Brain microvascular endothelial cell (primary cell): ENCODE results near the gene SORBS1.

ENCODE experiments used
- DNase-seq: peaks from one replicate; pipeline ENCODE4 v3.0.0-alpha.2; 2020
- H3K27ac ChIP-seq: fragments of 250-450 bp; sonication (Bioruptor Pico); 2 replicates; pipeline ENCODE4 v1.5.1; 2020; ENCODE audit warnings: mild to moderate bottlenecking, moderate library complexity
- H3K27me3 ChIP-seq: fragments of 250-450 bp; sonication (Bioruptor Pico); replicated peaks from 2 replicates; pipeline ENCODE4 v1.5.1; 2020; ENCODE audit warnings: mild to moderate bottlenecking
- H3K36me3 ChIP-seq: fragments of 250-450 bp; sonication (Bioruptor Pico); replicated peaks from 2 replicates; pipeline ENCODE4 v1.5.1; 2020; ENCODE audit warnings: mild to moderate bottlenecking
- H3K4me3 ChIP-seq: 2 replicates; pipeline ENCODE4 v1.5.1; 2011; ENCODE audit warnings: low read depth, mild to moderate bottlenecking, control low read depth, low read length, moderate library complexity
- CTCF ChIP-seq: IDR thresholded peaks from 2 replicates; pipeline ENCODE4 v1.5.1; 2011; ENCODE audit warnings: low read depth, mild to moderate bottlenecking, moderate library complexity, low read length, control low read depth, inconsistent platforms; ENCODE audit errors: missing control alignments
- in situ Hi-C: cut with HindIII; loops from 2 replicates; pipeline ENCODE4 v1.10.0; 2017; ENCODE audit warnings: low sequenced_read_pairs, low pct_ligation_motif_present

SORBS1 gene

GRCh38 chr10:95286707-95287106 lies 274.5 kb downstream of the SORBS1 start:
- Histone ChIP-seq H3K36me3 (no peaks in the 10 kb centered on the region), H3K27ac (no peak overlapping the region), H3K4me3 (no peak overlapping the region), H3K27me3 (no peaks in the 10 kb centered on the region)
- no peak for TF ChIP-seq CTCF
- in situ Hi-C loops, result no loop called here
- no peak for DNase-seq

- Histone ChIP-seq H3K36me3 (no peaks in the 10 kb centered on the region), H3K4me3 (no peak overlapping the region), H3K27ac (no peak overlapping the region), H3K27me3 (no peaks in the 10 kb centered on the region)
- TF ChIP-seq CTCF, result no peak
- in situ Hi-C loops, result no loop called here
- no peak for DNase-seq
These were observed 275.6 kb downstream of the SORBS1 start for GRCh38 chr10:95285556-95285955.

- H3K4me3 ChIP-seq, result no peak overlapping the region
These were observed 276.4 kb downstream of the SORBS1 start for GRCh38 chr10:95284807-95285206.

GRCh38 chr10:95282107-95282506 lies 279.1 kb downstream of the SORBS1 start:
- in situ Hi-C loops, result no loop called here
- no peaks in the 10 kb centered on the region for H3K27me3 ChIP-seq
- no peak overlapping the region for H3K4me3 ChIP-seq
- no peak for TF ChIP-seq CTCF
- H3K36me3 ChIP-seq, result no peaks in the 10 kb centered on the region
- DNase-seq, result no peak
- no peak overlapping the region for H3K27ac ChIP-seq

More at GRCh38 chr10:95284807-95285206, 276.4 kb downstream of the SORBS1 start:
- Histone ChIP-seq H3K36me3 (no peaks in the 10 kb centered on the region), H3K27me3 (no peaks in the 10 kb centered on the region), H3K27ac (no peak overlapping the region)
- no peak for TF ChIP-seq CTCF
- in situ Hi-C loops, result no loop called here
- no peak for DNase-seq

DNA sequence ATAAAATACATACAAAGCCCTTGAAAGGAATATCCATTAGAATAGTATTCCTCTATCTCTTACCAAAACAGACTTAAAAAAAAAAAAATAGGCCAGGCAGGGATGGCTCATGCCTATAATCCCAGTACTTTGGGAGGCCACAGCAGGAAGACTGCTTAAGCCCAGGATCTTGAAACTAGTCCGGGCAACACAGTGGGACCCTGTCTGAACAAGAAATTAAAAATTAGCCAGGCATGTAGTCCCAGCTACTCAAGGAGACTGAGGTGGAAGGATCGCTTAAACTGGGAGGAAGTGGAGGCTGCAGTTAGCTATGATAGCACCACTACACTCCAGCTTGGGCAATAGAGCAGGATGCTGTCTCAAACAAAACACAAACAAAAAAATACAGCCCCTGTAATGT lies 280.0 kb downstream of the SORBS1 start:
- H3K36me3 ChIP-seq, result no peaks in the 10 kb centered on the region
- no peak overlapping the region for H3K4me3 ChIP-seq
- no peak overlapping the region for H3K27ac ChIP-seq
- no peaks in the 10 kb centered on the region for H3K27me3 ChIP-seq
- DNase-seq, result no peak
- no peak for TF ChIP-seq CTCF
- in situ Hi-C loops, result no loop called here

DNA sequence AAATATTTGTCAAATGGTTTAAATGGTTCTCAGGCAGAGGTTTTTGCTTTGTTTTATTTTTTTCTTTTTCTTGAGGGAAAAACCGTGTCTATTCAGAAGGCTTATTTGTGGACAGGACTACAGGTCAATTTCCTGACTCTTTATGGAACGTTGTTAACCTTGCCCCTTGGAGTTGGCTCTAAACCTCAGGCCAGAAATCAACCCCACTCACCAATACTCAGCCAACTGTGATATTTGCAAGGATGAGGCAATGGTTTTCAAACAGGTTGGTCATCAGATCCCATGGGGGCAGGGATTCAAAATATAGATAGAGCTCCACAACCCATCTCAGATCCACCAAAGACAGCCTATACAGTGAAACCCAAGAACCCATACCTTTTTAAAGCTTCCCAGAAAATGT lies 280.5 kb downstream of the SORBS1 start:
- Histone ChIP-seq H3K27me3 (no peaks in the 10 kb centered on the region), H3K36me3 (no peaks in the 10 kb centered on the region), H3K27ac (no peak overlapping the region), H3K4me3 (no peak overlapping the region)
- in situ Hi-C loops, result no loop called here
- DNase-seq, result no peak
- TF ChIP-seq CTCF, result no peak
